NCI-H345 treated with DMSO at 0.1 percent for 48 hours (cell line): ENCODE data around the gene TMSB4X.
"Not testable (repeated sequence)": the region's sequence is repeated elsewhere in the genome, so short reads cannot be mapped to it uniquely, and the experiment has no call there.

ENCODE experiments used
- DNase-seq: peaks from one replicate; lab custom pipeline; 2025; ENCODE audit not compliant: unreplicated experiment; lab: John Stamatoyannopoulos, UW

TMSB4X gene

DNA sequence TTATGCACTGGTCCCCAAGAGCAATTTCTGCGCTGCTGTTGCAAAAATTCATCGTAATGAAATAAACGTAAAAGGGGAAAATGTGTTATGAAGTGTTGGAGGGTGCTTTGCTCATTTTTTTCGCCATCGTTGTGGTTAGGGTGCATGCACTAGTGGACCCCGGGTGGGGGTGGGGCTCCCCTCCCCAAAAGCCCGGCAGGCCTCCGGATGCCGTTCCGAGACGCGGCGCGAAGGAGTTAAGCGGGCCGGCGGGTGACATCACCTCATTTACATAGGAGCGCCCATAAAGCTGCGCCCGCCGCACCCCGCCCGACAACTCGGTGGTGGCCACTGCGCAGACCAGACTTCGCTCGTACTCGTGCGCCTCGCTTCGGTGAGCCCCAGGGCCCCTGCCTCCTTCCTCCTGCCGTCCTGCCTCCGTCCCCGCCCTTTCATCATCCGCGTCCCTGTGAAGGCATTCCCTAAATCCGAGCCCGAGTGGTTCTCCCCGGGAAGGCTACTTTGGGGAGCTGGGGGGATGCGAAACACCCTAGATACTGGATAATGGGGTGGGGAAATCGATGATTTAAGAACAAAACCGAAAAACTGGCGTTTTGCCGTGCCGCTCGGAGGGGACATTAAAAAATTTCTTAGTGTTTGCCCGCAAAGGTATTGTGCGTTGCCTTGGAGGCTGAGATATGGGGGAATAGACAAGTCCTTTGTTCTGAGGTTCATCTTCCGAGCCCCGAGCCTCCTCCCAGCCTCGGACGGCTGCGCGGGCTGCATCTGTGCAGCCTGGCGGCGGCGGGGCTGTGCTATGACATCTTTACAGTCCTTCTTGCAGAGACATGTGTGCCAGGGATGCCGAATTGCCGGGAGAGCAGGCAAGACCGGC is at the start of gene TMSB4X:
TSS of gene TMSB4X (plus strand) at position 315 of the 874 bp plus-strand sequence.
- peak; percentile 56 for DNase-seq

DNA sequence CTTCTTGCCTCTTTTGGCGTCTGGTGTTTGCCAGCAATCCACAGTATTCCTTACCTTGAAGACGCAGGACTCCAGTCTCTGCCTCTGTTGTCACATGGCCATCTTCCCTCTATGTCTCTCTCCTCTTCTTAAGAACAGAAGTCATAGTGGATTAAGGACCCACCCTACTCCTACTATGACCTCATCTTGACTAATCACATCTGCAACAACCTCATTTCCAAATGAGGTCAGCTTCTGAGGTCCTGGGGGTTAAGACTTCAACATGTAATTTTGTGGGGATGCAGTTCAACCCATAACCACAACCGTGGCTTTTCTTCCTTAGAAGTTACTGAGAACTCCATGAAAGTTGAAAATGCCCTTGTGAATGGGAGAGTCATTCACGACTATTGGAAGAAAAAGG is 45.2 kb upstream of the TMSB4X start:
- no peak for DNase-seq

DNA sequence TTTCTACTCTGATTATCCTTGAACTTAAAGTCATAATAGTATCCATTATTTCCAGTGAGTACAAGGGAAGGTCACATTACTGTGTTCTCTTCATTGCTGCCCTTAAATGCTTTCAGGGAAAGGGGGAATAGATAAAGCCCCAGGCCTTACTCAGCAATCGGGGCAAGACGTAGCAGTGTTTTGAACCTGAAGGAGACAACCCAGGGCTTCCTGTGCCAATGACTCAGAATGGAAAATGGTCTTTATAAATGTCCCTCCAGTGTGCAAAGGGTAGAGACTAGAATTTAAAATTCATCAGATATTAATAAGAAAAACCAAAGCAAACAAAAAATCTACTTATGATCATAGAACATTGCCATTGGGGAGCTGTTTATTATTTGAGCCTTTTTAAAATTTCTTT is 44.8 kb upstream of the TMSB4X start:
- DNase-seq: no peak

DNA sequence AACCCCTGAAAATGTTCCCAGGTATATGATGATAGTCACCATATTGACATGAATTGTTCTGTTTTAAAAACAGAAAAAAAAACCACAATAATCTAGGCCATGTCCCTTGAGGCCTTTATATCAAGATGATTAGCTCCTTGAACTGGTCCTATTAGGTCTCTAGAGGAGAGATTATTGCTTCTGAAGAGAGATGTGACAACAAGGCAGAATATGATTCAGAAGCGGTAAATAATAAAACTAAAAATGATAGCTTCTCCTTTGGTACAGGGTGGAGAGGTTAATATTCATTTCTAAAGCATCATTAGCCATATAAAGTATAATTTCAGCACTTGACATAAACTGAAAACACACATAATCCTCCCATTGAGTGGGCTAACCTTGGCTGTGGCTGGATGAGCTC is 42.7 kb upstream of the TMSB4X start:
- no peak for DNase-seq

DNA sequence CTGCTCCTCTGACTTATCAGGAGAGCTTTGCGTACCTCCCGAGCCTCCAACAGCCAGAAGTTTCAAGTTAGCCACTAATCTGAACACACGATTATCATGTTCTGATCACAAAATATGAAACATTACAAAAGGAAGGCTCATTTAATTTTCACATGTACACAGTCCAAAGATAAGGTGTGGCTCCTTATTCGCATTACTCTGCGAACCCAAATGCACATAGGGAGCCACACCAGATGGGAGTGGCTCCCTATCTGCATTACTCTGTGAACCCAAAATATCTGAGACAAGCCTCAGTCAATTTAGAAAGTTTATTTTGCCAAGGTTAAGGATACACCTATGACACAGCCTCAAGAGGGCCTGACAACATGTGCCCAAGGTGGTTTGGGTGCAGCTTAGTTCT is 40.1 kb upstream of the TMSB4X start:
- no peak for DNase-seq

DNA sequence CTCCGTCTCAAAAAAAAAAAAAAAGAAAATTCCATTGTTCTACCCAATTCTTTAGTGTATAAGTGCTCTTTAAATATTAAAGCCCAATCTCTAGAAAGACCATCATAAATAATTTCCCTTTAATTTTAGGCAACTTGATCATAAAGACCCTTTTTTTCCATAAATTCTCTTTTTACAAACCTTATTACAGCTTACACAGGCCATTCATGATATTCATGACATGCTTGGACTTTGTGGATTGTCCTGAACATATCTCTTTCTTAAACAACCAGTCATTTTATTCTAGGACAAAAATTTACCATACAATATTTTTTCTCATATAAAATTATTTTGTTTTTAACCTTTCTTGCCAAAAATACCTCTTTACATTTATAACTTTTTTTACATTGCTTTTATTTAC is 38.0 kb upstream of the TMSB4X start:
- DNase-seq: no peak

DNA sequence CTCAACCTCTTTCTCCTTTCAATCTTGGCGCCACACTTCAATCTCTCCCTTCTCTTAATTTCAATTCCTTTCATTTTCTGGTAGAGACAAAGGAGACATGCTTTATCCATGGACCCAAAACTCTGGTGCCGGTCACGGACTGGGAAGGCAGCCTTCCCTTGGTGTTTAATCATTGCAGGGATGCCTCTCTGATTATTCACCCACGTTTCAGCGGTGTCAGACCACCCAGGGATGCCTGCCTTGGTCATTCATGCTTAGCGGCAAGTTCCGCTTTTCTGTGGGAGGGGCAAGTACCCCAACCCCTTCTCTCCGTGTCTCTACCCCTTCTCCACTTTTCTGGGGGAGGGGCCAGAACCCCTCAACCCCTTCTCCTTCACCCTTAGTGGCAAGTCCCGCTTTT is 34.4 kb upstream of the TMSB4X start:
- not testable (repeated sequence) for DNase-seq

DNA sequence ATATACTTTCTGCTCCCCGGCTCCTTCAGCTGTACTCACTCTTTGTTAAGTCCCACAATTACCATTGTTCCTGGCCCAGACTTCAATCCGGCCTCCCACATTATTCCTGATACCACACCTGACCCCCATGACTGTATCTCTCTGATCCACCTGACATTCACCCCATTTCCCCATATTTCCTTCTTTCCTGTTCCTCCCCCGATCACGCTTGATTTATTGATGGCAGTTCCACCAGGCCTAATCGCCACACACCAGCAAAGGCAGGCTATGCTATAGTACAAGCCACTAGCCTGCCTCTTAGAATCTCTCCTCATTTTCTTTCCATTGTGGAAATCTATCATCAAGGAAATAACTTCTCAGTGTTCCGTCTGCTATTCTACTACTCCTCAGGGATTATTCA is 31.3 kb upstream of the TMSB4X start:
- DNase-seq: not testable (repeated sequence)

DNA sequence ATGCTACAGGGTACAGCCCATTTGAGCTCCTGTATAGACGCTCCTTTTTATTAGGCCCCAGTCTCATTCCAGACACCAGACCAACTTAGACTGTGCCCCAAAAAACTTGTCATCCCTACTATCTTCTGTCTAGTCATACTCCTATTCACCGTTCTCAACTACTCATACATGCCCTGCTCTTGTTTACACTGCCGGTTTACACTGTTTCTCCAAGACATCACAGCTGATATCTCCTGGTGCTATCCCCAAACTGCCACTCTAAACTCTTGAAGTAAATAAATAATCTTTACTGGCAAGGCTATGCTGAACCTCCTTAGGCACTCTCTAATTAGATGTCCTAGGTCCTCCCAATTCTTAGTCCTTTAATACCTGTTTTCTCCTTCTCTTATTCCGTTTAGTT is 30.5 kb upstream of the TMSB4X start:
- not testable (repeated sequence) for DNase-seq

DNA sequence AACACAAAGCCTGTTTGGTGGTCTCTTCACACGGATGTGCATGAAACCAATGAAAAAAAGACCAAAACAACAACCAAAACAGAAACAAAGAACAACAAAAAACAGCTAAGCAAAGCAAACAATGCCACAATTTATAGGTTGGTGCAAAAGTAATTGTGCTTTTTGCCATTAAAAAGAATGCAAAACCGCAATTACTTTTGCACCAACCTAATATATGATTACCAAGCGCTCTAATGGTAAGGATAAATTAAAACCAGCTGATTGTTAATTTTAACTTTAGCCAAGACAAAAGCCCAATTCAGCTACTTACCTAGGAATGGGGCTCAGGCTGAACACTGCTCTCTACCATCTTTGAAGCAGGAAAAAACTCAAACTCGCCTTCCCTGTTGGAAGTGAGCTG is 29.4 kb upstream of the TMSB4X start:
- DNase-seq: no peak

DNA sequence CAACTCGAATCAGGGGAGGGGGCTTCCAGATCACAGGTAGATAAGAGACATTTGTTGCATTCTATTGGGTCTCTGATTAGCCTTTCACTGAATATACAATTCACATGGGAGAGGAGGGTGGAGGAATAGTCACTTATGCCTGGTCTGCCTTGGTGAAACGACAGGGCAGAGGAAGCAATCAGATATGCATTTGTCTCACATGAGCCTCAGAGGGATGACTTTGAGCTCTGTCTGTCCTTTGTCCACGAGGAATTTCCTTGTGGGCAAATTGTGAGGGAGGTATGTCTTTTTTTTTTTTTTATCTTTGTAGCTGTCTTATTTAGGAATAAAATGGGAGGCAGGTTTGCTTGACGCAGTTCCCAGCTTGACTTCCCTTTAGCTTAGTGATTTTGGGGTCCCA is 28.5 kb upstream of the TMSB4X start:
- DNase-seq: no peak

DNA sequence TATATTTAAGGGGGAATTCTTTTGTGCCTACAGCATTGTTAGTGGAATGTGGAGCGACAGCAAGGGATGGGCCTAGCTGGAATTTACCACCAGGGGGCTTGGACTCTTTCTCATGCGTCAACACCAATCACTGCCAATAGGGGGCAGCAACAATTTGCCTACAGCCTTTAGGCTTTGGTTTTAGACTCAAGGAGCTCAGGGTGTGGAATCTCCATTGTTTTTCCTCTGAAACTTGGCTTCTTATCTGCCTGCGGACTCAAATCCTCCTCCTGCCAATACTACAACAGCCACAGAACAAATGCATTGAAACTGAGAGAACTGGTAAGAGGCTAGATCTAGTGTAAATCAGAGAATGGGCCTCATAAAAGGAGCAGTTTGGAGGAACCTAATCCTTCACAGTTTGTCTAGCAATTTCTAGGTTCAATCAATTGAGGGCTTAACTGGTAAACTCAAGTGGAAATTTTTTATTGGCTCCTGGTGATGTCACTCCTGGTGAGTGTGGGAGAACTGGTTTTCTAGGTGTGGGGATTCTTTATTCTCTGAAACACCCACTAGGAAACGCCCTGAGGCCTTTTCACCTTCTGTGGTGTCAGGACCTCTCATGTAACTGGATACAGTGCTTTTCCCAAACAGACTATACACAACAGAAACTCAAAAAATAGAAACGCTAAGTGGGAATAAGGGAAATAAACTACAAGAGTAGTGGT is 27.9 kb upstream of the TMSB4X start:
- DNase-seq: peak; percentile 65

DNA sequence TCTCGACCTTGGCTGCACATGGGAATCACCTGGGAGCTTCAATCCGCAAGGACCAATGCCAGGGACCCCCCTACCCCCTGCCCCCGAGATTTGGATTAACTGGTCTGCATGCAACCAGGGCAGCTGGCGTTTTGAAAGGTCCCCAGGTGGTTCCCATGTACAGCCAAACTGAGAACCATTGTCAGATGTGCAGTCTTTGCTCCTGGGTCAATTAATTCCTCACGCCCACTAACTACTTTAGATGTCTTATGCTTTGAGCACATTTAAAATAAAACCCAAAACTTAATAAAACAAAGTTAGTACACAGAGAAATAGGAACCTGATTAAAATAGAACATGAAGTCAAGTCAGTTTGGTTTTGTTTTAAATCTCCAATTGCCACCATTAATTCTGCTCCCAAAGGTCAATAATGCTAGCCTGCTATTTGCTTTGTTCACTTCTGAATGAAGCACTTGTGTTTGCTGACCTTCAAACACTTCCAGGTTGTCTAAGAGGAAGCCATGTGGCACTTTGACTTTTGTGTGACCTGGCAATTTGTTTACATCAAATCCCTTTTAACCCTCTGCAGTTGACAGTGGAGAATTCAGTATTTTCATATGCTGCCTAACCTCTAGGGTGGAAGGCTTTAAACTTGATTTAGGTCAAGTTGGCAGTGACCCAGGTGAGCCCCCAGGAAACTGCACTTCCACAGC is 27.2 kb upstream of the TMSB4X start:
- DNase-seq: peak; percentile 3

DNA sequence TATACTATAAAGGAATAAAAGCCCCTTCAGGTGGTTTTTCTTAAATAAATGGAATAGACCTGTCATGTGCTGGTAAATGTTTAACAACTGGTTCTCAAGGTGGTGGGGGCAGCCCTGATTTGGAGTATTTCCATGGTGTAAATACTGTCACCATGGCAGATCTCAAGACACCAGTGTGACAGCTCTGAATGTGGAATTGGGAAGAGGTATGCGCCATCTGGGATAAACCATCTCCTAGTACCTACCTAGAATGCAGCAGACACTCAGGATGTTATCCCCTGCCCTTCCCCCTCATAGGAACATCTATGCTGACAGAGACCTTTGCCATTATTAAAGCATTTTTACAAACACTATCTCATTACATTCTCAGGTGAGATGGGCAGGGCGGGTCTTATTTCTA is 26.4 kb upstream of the TMSB4X start:
- DNase-seq: no peak

DNA sequence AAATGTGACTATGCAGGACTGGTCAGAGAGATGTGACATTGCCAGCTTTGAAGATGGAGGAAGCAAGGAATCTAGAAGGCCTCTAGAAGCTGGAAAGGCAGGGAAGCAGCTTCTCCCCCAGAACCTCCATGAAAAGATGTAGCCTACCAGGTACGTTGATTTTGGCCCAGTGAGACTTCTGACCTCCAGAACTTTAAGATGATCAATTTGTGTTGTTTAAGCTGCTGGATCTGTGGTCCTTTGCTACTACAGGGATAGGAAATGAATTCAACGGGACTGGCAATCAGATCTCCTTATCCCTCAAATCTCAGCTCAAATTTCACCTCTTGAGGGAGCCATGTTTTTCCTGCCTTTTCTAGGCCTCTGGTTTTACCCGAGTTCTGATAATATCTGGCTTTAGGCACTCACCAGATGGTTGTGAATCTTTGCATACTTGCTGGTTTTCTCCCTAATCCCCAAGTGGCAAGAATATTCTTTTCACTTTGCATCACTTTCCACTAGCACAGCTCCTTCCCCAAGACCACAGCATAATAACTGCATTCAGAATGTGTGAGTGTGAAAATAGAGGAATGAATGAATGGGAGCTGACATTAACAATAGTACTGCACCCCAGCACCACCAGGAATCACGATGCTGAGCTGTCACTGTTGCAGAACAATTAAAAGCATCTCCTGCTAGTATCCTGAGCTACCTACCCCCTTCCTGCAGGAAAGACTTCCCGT is 25.5 kb upstream of the TMSB4X start:
- DNase-seq: no peak

DNA sequence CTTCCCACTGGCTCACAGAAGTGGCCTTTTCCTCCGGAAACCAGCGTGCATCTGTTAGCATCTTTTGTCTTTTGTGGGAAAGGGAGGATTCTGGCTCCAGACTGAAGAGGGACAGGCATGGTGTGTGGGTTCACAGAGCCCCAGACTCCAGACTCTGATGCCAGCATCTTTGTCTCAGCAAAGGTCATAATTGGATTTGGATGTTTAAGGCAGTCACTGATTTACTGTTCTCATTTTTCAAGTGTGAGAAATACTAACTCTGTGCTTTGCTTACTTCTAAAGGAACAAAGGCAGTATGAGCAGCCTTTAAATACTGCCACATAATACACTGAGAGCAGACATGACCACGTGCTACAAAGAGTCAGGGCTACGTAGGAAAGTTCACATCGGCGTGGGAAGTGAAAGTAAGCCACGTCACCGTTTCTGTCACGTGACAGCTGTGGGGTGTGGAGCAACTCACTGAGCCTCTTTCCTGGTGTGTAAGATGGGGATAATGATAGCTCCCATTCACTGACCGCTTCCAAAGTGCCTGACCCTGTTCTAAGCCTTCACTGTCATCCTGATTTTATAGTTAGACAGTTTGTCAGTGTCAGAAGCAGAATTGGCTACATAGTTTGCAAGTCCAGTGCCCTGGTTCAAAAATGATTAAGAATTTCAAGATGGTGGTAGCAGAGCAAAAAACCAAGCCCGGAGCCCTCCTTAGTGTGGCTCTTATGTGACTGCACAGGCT is 24.8 kb upstream of the TMSB4X start:
- DNase-seq: no peak

DNA sequence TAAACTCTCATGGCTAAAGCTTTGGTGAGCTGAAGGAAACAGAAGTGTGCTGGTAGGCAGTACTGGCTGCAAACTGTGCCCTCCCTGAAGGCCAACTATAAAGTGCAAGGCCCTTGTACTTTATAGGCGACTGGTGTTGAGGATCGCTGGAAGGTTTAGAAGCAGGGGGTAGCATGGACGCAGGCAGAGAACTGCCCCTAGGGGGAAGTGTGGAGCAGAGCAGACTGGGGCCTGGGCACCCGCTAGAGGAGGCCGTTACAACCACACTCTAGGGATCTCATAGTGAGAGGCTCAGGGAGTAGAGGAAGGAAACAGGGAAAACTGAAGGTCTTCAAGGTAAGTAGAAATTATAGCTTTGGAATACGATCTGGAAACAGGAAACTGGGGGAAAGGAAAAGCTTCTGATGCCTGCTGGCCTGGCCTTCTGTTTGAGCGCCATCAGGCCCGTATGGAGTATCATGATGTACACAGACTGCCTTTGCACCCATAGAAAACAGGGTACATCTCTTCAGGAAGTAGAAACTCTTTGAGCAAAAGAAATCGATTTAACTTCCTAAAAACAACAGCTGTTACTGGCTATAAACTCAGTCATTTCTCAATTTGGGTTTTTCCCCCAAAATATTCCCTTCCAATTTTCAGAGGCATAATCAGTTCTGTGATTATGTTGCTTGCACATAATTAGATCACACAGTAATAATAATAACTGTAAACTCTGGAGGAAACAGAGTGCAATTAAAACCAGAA is 23.9 kb upstream of the TMSB4X start:
- DNase-seq: no peak

DNA sequence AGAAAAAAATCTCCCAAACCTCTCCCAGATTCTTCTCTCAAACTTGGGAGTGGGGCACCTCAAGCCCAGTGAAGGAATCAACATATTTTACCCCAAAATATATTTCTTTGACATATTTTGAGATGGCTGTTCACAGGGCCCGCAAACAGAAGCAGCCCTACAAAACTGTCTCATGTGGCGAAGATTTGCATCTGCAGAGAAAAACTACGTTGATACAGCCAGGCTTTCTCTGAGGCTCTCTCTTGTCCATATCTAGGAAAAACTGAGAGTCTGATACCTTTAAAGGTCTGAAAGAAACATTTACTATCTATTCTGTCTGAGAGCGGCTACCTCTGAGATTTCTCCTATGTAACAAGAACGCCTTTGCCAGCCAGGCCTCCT is 23.3 kb upstream of the TMSB4X start:
- DNase-seq: no peak

DNA sequence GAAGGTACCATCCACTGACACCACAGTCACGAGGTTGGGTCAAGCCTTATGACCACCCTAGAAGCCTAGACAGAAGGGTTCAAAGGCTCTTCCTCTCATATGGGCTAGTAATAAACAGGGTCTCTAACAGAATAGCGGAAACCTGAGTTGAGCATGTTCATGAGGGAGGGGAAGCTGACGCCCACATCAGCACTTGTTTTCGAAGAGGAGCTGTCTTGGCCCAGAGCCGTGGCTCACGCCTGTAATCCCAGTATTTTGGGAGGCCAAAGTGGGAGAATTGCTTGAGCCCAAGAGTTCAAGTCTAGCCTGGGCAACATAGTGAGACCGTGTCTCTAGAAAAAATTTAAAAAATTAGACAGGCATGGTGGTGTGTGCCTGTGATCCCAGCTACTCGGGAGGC is 21.5 kb upstream of the TMSB4X start:
- no peak for DNase-seq

DNA sequence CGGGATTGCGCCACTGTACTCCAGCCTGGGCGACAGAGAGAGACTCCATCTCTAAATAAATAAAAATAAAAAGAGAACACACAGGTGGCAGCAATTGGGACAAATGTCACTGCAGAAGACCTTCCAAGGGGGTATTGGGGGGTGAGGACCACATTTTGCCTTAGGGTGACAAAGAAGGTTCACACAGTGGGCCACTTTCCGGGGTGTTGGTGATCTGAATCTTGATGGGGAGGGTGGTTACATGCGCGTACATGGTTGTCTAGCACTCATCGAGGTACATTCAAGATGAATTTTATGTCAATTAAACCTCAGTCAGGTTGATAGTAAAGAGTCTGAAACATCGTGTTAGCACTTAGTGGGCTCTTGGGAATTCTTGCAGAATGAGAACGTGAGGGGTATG is 20.5 kb upstream of the TMSB4X start:
- no peak for DNase-seq
